ENCODE data around the gene DHDDS.
"Not testable (repeated sequence)": the region's sequence is repeated elsewhere in the genome, so short reads cannot be mapped to it uniquely, and the experiment has no call there.

Gene DHDDS, protein sequence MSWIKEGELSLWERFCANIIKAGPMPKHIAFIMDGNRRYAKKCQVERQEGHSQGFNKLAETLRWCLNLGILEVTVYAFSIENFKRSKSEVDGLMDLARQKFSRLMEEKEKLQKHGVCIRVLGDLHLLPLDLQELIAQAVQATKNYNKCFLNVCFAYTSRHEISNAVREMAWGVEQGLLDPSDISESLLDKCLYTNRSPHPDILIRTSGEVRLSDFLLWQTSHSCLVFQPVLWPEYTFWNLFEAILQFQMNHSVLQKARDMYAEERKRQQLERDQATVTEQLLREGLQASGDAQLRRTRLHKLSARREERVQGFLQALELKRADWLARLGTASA

DNA sequence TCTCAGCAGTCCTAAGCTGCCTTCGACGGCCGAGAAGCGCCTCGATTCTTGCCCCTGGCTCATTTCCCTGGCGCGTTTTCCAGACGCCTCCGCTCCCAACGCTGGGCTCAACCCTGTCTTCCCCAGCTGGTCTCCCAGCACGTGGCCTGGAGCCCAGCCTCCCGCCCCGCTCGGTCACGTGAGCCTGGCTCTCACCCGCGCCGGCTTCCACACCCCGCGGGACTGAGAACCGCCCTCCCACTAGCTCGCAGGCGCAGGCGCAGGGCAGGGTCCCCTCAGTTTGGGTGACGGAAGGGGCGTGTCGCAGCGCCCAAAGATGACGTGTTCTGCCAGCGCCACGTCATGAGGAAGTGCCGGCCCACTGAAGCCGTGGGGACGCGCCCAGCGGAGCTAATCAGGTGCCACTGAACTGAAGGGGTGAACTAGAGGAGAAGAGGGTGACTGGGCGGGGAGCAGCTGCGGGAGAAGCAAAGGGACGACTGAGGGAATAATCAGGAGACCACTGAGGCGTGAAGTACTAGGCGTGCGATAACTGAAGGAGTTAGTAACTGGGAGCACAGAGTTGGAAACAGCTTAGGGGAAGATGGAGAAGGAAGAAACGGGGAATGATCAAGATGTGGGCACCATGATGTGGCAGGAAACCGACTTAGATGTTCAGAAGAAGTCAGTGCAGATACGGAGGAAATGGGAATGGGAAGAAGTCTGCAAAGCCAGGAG is at the start of gene DHDDS:
Gene DHDDS (plus strand): TSS at position 343 of the 717 bp plus-strand sequence. CDS start 625 bp downstream, outside the sequence.
- peak; percentile 88 for DNase-seq

DNA sequence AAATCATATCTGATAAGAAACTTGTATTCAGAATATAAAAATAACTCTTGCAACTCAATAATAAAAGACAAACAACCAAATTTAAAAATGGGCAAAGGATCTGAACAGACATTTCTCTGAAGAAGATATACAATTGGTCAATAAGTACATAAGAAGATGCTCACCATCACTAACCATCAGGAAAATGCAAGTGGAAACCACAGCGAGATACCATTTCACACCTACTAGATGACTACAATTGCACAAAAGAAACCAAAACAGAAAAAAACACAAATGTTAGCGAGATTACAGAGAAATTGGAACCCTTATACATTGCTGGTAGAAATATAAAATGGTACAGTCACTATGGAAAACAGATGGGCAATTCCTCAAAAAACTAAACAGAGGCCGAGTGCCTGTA is 48.0 kb upstream of the DHDDS start:
- DNase-seq = no peak

DNA sequence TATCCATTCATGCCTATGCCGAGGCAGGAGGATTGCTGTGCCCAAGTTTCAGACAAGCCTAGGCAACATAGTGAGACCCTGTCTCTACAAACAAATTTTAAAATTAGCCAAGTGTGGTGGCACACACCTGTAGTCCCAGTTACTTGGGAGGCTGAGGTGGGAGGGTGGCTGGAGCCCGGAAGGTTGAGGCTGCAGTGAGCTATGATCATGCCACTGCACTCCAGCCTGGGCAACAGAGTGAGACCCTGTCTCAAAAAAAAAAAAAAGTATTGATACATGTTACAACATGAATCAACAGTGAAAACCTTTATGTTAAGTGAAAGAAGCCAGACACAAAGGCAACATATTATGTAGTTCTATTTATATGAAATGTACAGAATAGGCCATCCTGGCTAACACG is 47.1 kb upstream of the DHDDS start:
- not testable (repeated sequence) for DNase-seq

DNA sequence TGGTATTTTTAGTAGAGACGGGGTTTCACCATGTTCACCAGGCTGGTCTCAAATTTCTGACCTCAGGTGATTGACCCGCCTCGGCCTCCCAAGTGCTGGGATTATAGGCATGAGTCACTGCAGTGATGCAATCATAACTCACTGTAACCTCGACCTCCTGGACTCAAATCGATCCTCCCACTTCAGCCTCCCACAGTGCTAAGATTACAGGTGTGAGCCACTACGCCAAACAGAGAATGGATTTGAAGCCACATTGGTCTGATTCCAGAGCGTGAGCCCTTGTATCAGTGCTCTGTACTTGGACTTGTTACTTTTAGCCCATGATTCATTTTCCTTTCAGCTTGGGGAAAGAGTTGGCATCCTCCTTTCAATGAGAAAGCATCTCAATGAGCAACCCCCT is 44.7 kb upstream of the DHDDS start:
- DNase-seq = no peak

DNA sequence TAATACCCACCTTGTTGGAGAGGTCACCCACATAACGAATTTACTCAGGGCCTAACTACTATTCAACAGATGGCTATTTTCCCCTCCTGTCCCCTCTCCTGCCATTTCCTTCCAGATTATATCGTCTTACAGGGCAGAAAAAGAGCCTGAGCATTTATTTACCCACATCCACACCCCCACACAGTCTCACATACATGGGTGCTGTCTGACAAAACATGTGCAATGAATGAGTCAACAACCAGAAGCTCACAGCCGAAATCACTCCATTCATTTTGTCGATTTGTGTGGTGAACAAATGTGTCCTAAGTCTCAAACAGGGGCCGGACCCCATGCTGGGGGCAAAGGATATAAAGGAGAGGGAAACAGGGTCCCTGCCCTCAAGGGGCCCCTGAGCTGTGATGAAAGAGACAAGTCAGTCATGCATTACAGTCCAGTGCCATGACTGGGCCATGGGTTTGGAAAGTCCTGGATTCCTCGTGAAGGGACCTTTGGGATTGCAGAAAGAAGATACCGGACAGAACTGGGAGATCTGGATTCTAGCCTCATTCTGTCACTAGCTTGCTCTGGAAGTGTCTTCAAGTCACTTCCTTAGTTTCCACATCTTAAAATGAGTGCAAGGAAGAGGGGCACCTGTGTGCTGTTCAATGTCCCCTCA is 43.2 kb upstream of the DHDDS start:
- DNase-seq = no peak

DNA sequence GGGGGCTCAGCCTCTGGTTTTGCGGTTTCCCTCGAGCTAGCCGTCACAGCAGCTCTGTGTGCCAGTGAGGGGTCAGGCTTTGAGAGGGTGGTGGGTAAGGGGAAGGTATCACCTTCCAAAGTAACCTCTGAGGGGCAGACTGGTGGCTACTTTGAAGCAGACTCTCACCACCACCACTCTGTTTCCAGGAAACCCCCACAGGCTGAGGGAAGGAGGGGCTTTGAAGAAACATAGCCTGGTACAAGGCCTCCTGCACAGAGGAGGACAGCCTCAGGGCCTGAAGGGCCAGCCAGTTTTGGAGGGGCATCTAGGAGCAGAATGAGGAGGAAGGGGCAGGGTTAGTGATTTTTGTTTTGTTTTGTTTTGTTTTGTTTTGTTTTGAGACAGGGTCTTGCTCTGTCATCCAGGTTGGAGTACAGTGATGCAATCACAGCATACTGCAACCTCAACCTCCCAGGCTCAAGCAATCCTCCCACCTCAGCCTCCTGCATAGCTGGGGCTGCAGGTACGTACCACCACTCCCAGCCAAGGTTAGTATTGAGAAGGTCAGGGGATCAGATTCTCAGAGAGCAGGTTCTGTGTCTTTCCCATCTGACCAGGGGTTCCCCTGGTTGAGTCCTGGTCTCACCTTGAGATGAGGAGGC is 42.4 kb upstream of the DHDDS start:
- no peak for DNase-seq

DNA sequence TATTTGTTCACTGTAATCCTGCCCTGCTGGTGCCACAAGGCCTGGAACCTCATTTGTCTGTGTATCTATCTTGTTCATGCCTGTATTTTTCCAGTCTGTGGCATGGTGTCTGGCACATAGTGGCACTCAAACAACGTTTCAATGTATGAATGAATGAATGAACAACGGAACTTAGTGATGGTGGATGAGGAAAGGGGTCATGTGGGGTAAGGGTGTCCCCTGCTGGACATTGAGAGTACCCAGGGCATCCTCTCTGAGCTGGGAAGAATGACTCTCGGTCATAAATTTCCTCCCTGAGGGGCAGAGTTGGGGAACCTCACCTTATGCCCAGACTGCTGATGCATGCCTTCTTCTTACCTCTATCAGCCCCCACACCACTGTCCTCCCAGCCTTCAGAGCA is 40.7 kb upstream of the DHDDS start:
- no peak for DNase-seq

DNA sequence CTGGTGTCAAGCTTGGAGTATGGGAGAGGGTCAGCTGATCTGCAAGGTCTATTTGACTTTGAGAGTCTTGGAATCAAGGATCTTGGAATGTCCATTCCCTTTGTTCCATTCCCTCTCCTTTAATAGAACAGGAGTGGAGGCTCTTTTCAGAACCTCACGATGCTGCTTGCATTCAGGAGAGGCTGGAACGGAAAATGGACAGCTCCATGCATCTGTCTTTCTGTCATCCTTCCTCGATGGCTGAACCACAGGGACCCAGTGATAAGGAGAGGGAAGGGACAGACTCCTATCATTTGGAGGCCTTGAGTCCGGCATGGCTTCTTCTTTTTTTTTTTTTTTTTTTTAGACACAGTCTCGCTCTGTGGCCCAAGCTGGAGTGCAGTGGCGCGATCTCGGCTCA is 36.4 kb upstream of the DHDDS start:
- no peak for DNase-seq

DNA sequence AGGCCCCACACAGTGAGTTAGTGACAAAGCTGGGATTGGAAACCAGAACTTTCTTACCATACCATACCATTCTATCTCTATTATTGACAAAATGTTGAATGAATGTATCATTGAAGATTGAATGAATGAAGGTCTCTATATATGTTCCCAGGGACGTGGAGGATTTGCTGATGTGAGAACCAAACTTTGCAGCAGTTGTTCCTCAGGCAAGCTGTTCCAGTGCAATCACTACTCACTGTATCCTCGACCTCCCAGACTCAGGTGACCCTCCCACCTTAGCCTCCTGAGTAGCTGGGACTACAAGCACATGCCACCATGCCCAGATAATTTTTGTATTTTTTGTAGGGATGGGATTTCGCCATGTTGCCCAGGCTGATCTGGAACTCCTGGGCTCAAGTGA is 33.1 kb upstream of the DHDDS start:
- DNase-seq = no peak

DNA sequence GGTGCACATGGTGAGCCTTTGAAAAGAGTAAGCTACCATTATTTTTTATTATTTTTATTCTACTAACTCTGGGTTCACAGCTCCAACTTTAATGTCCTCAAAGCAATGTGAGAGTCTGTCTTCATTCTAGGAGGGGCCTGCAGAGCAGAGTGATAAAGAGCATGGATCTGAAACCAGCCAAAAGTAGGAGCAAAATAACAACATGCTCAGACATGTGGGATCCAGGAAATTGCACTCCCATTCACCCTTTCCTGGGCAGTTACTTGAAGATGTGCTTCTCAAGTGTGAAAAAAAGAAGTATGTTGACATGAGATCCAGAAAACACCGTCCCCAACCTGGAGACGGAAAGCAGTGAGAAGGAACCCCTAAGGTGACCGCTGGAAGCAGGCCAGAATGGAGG is 30.2 kb upstream of the DHDDS start:
- DNase-seq = no peak

DNA sequence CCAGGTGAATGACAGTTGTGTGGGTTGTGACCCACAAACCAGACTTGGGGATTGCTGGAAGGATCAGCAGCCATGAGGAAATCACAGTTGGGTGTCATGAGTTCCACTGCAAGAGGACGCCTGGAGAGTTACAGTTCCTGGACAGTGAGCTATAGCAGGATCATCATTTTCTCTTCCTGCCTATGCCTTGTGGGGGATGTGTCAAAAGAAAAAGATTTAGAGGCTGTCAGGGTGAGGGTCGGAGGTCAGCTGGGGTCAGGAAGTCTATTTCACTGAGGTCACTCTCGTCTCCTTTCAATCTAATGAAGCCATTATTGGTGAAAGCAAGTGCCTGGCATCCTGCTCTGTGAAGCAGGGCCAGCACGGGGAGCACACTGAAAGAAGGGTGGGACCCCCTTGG is 28.5 kb upstream of the DHDDS start:
- DNase-seq = no peak

DNA sequence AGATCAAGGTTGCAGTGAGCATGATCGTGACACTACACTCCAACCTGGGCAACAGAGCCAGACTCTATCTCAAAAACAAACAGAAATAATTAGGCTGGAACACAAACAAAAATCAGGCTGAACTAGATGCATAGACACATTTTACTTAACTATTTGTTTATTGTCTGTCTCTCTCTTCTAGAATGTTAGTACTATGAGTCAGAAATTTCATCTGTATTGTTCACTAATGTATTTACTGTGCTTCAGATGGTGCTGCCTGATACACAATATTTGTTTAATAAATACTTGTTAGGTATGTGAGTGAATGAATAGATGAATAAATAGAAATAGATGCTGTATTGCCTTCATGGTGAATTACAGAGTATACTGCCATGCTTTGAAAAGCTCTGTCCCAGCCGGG is 27.5 kb upstream of the DHDDS start:
- peak; percentile 68 for DNase-seq

DNA sequence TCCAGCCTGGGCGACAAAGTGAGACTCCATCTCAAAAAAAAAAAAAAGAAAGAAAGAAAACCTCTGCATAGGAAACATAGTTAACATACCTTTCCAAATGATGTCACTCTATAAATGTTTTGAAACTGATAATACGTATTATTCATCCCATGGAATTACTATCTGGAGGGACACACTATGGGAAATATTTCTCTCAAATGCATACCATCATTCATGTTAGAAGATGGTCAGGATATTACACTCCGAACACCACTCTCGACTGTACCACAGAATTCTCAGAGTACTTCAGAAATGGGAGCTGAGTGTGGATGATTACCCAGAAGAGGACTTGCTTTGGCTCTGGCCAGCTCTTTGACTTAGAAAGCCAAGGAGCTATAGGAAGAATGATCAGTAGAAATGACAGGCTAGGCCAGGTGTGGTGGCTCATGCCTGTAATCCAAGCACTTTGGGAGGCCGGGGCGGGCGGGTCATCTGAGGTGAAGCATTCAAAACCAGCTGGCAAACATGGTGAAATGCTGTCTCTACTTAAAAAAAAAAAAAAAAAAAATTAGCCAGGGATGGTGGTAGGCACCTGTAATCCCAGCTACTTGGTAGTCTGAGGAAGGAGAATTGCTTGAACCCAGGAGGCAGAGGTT is 26.7 kb upstream of the DHDDS start:
- DNase-seq = no peak

DNA sequence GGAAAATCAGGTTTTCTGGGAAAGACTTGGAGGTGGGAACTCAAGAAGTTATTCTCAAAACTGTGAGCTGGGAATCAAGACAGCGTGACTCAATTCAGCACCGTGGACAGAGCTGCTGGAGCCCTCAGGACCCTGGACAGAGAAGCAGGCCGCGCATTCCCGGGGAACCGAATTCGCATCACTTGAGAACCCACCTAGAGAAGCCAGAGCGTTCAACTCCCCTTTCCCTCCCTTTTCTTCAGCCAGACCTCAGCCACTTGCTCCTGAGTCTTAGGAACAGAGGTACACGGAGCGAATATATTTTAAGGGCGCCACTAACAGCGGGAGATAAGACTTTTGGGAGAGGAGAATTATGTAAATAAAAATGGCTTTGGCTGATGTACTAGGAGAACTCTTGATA is 23.5 kb upstream of the DHDDS start:
- no peak for DNase-seq

DNA sequence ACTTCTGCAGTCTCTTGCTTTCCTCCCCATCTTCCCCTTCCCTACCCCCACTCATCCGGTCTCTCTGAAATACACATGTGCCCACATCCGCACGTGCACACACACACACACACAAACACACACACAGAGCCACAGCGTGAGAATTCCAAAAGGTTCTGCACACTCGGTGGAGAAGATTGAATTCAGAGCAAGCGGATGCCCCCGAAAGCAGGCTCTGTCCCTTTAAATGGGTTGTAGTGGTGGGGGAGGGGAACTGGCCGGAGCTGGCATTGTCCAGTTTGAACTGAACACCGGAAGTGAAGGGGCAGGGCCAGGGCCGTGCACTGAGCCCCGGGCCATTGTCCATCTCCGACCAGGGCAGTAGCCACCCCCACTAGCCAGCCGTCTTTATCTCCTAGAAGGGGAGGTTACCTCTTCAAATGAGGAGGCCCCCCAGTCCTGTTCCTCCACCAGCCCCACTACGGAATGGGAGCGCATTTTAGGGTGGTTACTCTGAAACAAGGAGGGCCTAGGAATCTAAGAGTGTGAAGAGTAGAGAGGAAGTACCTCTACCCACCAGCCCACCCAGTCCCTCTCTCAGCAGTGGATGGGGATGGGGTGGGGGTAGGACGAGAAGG is 22.8 kb upstream of the DHDDS start:
- no peak for DNase-seq

DNA sequence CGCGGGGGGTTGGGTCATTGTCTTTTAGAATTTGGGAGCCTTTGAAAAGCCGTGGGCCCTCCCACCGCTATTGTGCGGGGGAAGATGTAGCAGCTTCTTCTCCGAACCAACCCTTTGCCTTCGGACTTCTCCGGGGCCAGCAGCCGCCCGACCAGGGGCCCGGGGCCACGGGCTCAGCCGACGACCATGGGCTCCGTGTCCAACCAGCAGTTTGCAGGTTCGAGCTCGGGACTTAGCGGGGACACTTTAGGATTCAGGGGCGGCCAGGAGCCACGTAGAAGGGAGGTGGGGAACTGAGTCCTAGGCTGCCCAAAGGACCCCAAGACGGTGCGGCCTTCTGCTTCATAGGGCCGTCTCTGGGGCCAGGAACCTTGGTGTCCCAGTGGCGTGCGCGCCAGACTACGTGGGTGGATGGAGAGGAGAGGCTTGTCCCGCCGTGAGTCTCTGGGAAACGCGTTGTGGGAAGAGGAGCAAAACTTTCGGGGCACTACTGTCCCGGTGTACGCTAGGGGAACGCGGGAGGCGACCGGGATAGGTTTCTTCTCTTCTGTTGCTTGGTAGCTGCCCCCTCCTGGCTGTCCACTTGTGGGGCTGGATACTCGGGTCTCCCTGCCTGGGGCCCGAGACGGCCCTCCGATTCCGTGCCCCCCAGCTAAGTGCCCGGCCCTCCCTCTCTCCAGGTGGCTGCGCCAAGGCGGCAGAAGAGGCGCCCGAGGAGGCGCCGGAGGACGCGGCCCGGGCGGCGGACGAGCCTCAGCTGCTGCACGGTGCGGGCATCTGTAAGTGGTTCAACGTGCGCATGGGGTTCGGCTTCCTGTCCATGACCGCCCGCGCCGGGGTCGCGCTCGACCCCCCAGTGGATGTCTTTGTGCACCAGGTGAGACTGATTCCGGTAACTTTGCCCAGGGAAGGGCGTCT is 21.2 kb upstream of the DHDDS start, which contains the start of gene LIN28A:
Gene LIN28A (plus strand): TSS at position 112 of the 918 bp plus-strand sequence. CDS start 75 bp downstream, at position 187.
- DNase-seq = no peak

DNA sequence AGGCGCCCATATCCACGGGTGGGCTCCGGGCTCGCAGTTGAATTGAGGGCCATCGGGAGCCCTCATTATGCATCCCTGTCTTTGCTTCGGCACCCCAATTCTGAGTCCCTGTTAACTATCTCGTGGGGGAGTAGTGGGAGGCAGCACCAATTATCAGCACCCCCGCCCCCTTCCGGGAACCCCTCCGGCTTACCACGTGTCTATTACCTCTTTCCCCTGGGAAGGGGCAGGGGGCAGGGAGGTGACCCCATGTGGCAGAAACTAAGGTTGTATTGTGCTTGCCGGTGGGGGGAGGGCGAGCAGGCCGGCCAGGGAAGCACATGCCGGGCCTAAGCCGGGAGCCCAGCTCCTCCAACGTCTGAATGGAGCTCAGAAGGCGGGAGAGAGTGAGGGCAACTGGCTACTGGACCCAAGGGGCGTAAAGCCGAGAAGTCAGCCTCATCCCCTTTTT is 20.5 kb upstream of the DHDDS start:
- DNase-seq = no peak

DNA sequence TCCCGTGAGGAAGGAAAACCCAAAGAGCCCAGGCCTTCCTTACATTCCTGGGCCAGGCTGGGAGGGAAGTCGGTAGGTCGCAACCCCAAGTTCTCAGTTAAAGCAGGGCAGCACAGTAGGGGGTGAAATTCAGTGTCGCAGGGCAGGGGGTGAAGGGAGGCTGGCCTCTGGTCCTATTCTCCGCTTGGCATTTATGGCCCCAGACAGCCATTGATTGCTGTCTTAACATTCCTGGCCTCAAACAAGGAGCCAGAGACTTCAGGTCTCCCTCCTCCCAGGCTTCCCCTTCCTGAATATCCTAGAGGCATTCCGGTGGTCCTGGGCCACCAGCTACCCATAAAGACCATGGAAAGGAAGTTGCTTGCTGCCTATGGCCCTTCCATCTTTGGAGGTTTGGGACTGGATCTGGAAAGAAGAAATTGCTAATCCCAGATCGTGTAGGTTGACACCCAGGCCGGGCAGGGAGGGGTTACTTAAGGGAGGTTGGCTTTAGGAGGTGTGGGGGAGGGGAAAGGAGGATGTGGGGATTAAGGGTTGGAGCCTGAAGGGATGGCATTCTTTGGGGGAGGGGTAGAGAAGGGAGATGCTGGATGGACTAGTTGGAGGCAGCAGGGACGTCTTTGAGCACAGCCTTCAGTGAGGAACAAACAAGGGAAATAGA is 19.8 kb upstream of the DHDDS start:
- no peak for DNase-seq

DNA sequence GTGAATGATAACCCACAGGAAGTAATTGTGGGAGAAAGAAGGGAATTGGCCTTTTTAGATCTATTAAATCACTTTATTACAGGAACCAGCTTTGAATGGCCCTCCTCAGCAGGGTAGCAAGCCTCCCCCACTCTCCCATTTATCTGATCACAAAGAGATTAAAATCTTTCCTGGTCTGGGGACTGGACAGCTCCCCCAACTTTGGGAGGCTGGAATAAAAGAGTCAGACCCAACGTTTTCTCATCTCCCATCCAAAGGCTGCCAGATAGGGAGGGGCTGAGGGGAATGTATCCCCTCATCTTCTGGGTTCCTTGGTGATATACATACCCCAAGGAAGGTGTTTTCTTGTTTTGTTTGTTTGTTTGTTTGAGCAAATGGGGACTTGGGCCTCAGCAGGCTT is 19.1 kb upstream of the DHDDS start:
- DNase-seq = no peak

DNA sequence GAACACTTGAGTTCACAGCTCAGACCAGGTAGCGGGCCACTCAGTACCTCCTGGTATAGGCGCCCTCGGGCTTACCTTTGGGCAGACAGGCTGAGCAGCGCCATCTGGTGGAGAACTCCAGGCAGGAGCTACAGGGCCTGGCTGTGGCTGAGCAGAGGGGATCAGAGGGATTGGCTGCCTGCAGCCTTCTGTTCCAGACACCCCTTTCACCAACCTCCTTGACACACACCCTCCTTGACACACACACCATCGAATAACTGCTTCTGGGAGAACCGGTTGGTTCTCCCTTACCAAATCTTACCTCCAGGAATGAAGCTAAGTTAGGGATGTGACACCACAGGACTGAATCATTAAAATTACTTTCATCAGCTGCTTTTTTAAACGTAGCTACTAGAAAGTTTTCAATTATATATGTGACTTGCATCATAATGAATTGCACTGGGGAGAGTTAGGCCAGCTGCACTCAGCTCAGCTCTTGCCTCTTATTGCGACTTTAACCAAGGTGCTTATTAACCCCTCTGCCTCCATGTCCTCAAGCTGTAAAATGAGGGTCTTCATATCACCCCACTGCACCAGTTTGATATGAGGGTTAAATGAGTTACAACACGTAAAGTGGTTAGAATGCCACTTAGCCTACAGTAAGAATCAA is 14.9 kb upstream of the DHDDS start:
- peak; percentile 66 for DNase-seq
